Measurements from ENCODE around the gene TADA2A.

Gene TADA2A

GRCh38 chr17:37490022-37490587 lies 83.4 kb downstream of the TADA2A start:
- no peak for TF ChIP-seq GATA2 (IDR thresholded peaks at IDR 0.05; ENCODE audit: low read depth, low read length)
- TF ChIP-seq GATA3 (IDR thresholded peaks at IDR 0.05; ENCODE audit: low read depth, low read length), result no peak

GRCh38 chr17:37490638-37491614 lies 84.2 kb downstream of the TADA2A start:
- TF ChIP-seq GATA3 (IDR thresholded peaks at IDR 0.05; ENCODE audit: low read depth, low read length), result no peak
- no peak for TF ChIP-seq GATA2 (IDR thresholded peaks at IDR 0.05; ENCODE audit: low read depth, low read length)

- TF ChIP-seq GATA2 (IDR thresholded peaks at IDR 0.05; ENCODE audit: low read depth, low read length) (no peak), GATA3 (IDR thresholded peaks at IDR 0.05; ENCODE audit: low read depth, low read length) (no peak)
Observed at GRCh38 chr17:37492167-37492566, 85.5 kb downstream of the TADA2A start.

- TF ChIP-seq GATA3 (IDR thresholded peaks at IDR 0.05; ENCODE audit: low read depth, low read length) (no peak), GATA2 (IDR thresholded peaks at IDR 0.05; ENCODE audit: low read depth, low read length) (no peak)
Observed at GRCh38 chr17:37493249-37494027, 86.8 kb downstream of the TADA2A start.

- TF ChIP-seq GATA3 (IDR thresholded peaks at IDR 0.05; ENCODE audit: low read depth, low read length), result no peak
- TF ChIP-seq GATA2 (IDR thresholded peaks at IDR 0.05; ENCODE audit: low read depth, low read length), result no peak
Observed at GRCh38 chr17:37494401-37494831, 87.7 kb downstream of the TADA2A start.

- TF ChIP-seq GATA2 (IDR thresholded peaks at IDR 0.05; ENCODE audit: low read depth, low read length) (no peak), GATA3 (IDR thresholded peaks at IDR 0.05; ENCODE audit: low read depth, low read length) (no peak)
Observed at GRCh38 chr17:37494971-37495370, 88.3 kb downstream of the TADA2A start.

- TF ChIP-seq GATA3 (IDR thresholded peaks at IDR 0.05; ENCODE audit: low read depth, low read length), result no peak
- no peak for TF ChIP-seq GATA2 (IDR thresholded peaks at IDR 0.05; ENCODE audit: low read depth, low read length)
Observed at GRCh38 chr17:37500378-37500777, 93.7 kb downstream of the TADA2A start.

GRCh38 chr17:37502009-37502936 lies 95.6 kb downstream of the TADA2A start:
- TF ChIP-seq GATA2 (IDR thresholded peaks at IDR 0.05; ENCODE audit: low read depth, low read length) (no peak), GATA3 (IDR thresholded peaks at IDR 0.05; ENCODE audit: low read depth, low read length) (no peak)

GRCh38 chr17:37503148-37503547 lies 96.5 kb downstream of the TADA2A start:
- TF ChIP-seq GATA3 (IDR thresholded peaks at IDR 0.05; ENCODE audit: low read depth, low read length) (no peak), GATA2 (IDR thresholded peaks at IDR 0.05; ENCODE audit: low read depth, low read length) (no peak)

GRCh38 chr17:37505333-37505732 lies 98.6 kb downstream of the TADA2A start:
- TF ChIP-seq GATA3 (IDR thresholded peaks at IDR 0.05; ENCODE audit: low read depth, low read length) (no peak), GATA2 (IDR thresholded peaks at IDR 0.05; ENCODE audit: low read depth, low read length) (no peak)

- no peak for TF ChIP-seq GATA3 (IDR thresholded peaks at IDR 0.05; ENCODE audit: low read depth, low read length)
- no peak for TF ChIP-seq GATA2 (IDR thresholded peaks at IDR 0.05; ENCODE audit: low read depth, low read length)
Observed at GRCh38 chr17:37506678-37507077, 100.0 kb downstream of the TADA2A start.

GRCh38 chr17:37507111-37507510 lies 100.4 kb downstream of the TADA2A start:
- TF ChIP-seq GATA2 (IDR thresholded peaks at IDR 0.05; ENCODE audit: low read depth, low read length) (no peak), GATA3 (IDR thresholded peaks at IDR 0.05; ENCODE audit: low read depth, low read length) (no peak)

- TF ChIP-seq GATA3 (IDR thresholded peaks at IDR 0.05; ENCODE audit: low read depth, low read length), result no peak
- no peak for TF ChIP-seq GATA2 (IDR thresholded peaks at IDR 0.05; ENCODE audit: low read depth, low read length)
Observed at GRCh38 chr17:37510056-37510455, 103.4 kb downstream of the TADA2A start.
